ENCODE results near the gene HCST.

Gene HCST

GRCh38 chr19:35869327-35870123 lies 32.8 kb upstream of the HCST start (continued):
- TF ChIP-seq ZNF266 (tag by site-specific recombination; IDR thresholded peaks at IDR 0.05; ENCODE audit: low read depth) (no peak), ZBTB6 (tag by site-specific recombination; IDR thresholded peaks at IDR 0.05) (peak; percentile 69; the same call in 1 of the 2 replicates), PATZ1 (tag by site-specific recombination; IDR thresholded peaks at IDR 0.05) (peak; percentile 94), ZNF184 (tag by site-specific recombination; IDR thresholded peaks at IDR 0.05) (no peak), GLI4 (tag by site-specific recombination; IDR thresholded peaks at IDR 0.05) (no peak), ZNF214 (tag by site-specific recombination; IDR thresholded peaks at IDR 0.05; ENCODE audit: borderline replicate concordance) (no peak), ZNF394 (tag by site-specific recombination; IDR thresholded peaks at IDR 0.05; ENCODE audit: borderline replicate concordance) (no peak), ZNF121 (tag by site-specific recombination; IDR thresholded peaks at IDR 0.05) (no peak), ZNF639 (tag by site-specific recombination; IDR thresholded peaks at IDR 0.05) (peak; percentile 70; the same call in 1 of the 2 replicates), ZSCAN4 (tag by site-specific recombination; IDR thresholded peaks at IDR 0.05) (no peak), KLF17 (tag by site-specific recombination; IDR thresholded peaks at IDR 0.05) (peak; percentile 54; the same call in 1 of the 2 replicates), HIC1 (tag by site-specific recombination; IDR thresholded peaks at IDR 0.05) (no peak), ZNF843 (tag by site-specific recombination; IDR thresholded peaks at IDR 0.05) (peak; percentile 55), ZBTB44 (tag by site-specific recombination; IDR thresholded peaks at IDR 0.05) (no peak), ZNF2 (tag by site-specific recombination; IDR thresholded peaks at IDR 0.05) (peak; percentile 84), ZNF324 (tag by site-specific recombination; IDR thresholded peaks at IDR 0.05) (peak; percentile 45), ZBTB48 (tag by site-specific recombination; IDR thresholded peaks at IDR 0.05) (peak; percentile 38; the same call in 1 of the 2 replicates), SP2 (tag by site-specific recombination; IDR thresholded peaks at IDR 0.05) (peak; percentile 98; the same call in 1 of the 2 replicates), PRDM2 (tag by site-specific recombination; IDR thresholded peaks at IDR 0.05; ENCODE audit: borderline replicate concordance) (no peak), ZNF776 (tag by site-specific recombination; IDR thresholded peaks at IDR 0.05; ENCODE audit: borderline replicate concordance) (no peak), ZBTB17 (tag by site-specific recombination; IDR thresholded peaks at IDR 0.05) (peak; percentile 88)

All from HEK293 (cell line).